ENCODE data around the gene WNT1.

The WNT1 gene

DNA sequence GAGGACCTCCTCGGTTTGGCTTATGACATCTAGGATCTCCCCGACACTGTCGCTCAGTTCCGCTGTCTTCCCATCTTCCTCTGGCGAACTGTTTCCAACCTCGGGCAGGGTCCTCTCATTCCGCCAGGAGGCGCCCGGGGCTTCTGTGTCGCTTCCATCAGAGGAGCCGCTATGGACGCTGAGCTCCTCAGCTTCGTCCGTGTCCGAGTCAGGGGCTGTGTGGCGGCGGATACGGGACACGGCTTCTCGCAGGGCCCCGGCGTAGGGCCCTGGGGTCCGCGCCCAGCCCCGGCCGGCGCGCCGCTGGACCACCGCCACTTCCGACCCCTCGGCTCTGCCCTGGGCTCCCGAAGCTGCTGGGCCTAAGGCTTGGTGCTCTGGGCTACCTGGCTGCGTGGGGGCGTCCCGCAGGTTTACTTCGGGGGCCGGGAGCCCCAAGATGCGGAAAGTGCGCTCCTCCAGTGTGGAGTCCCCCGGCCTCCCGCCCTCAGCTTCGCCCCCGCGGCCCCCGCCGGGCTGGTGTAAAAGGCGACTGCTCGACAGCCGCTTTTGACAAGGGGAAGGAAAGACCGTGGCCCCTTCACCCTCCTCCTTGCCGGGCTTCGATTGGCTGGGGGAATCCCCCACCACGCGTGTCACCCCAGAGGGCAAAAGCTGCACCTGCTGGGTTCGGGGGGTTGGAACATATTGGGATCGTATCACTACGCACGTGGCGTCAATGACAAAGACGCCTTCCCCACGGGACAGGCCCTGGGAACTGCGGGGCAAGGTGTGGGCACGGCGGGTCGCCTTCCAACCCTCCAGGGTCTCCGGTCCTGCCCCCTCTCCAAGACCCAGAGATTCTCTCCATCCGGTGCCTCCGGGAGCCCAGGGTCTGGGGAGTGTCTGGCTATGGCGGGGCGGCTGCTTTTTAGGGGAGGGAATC, 18.9 kb downstream of the WNT1 start:
- Histone ChIP-seq H3K27me3 (replicated peaks) (peaks cover 6% of the 10 kb centered on the region), H3K4me3 (ENCODE audit: low read depth, low read length) (peak overlapping the region; percentile 32), H3K27ac (no peak overlapping the region), H3K36me3 (replicated peaks) (peaks cover 11% of the 10 kb centered on the region)
- peak; percentile 71 for DNase-seq
- in situ Hi-C loops (cut with HindIII; ENCODE audit: low pct_ligation_motif_present, low sequenced_read_pairs): no loop called here
- TF ChIP-seq, protein P1, sequence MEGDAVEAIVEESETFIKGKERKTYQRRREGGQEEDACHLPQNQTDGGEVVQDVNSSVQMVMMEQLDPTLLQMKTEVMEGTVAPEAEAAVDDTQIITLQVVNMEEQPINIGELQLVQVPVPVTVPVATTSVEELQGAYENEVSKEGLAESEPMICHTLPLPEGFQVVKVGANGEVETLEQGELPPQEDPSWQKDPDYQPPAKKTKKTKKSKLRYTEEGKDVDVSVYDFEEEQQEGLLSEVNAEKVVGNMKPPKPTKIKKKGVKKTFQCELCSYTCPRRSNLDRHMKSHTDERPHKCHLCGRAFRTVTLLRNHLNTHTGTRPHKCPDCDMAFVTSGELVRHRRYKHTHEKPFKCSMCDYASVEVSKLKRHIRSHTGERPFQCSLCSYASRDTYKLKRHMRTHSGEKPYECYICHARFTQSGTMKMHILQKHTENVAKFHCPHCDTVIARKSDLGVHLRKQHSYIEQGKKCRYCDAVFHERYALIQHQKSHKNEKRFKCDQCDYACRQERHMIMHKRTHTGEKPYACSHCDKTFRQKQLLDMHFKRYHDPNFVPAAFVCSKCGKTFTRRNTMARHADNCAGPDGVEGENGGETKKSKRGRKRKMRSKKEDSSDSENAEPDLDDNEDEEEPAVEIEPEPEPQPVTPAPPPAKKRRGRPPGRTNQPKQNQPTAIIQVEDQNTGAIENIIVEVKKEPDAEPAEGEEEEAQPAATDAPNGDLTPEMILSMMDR (IDR thresholded peaks at IDR 0.05; ENCODE audit: low read depth, low read length, missing control alignments): peak; percentile 94

DNA sequence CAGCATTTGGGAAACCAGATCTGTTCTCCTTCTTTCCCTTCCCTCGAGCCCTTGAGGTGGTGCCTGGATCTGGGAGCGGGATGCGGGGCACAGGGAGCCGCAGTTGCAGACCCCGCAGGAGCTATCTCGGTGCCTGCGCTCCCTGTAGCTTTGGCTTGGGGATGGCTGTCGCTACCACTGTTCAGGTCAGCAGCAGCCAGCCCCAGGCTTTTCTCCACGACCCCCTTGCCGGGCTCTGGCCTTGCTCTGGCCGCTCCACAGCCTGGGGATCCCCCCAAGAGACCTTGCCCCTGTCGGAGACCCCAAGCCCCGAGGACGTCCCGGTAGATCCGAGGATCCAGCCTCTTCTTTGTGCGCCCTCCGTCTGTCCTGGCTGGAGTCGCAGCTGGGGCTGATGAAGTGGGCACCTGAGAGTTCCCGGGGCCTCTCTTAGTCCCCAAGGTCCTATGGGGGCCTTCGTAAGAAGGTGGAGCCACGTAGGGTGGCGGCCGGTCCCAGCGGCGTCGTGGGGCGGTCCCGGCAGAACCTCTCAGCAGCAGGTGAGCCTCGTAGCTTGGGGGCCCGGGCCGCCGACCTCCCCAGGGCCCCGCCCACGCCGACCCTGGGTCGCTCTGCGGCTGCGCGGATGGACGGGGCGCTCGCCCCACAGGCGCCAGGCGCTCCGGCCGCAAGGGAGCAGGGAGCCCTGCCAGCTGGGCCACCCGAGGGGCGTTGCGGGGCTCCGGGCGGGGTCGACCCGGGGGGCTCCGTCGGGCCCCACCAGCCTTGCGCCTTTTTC, 19.8 kb downstream of the WNT1 start:
- TF ChIP-seq, protein P1 (IDR thresholded peaks at IDR 0.05; ENCODE audit: low read depth, low read length, missing control alignments): no peak
- H3K4me3 ChIP-seq (ENCODE audit: low read depth, low read length): peak overlapping the region; percentile 36
- in situ Hi-C loops (cut with HindIII; ENCODE audit: low pct_ligation_motif_present, low sequenced_read_pairs): no loop called here
- DNase-seq: no peak
- H3K27ac ChIP-seq: no peak overlapping the region
- H3K36me3 ChIP-seq (replicated peaks): peaks cover 18% of the 10 kb centered on the region
- peaks cover 6% of the 10 kb centered on the region for H3K27me3 ChIP-seq (replicated peaks)

DNA sequence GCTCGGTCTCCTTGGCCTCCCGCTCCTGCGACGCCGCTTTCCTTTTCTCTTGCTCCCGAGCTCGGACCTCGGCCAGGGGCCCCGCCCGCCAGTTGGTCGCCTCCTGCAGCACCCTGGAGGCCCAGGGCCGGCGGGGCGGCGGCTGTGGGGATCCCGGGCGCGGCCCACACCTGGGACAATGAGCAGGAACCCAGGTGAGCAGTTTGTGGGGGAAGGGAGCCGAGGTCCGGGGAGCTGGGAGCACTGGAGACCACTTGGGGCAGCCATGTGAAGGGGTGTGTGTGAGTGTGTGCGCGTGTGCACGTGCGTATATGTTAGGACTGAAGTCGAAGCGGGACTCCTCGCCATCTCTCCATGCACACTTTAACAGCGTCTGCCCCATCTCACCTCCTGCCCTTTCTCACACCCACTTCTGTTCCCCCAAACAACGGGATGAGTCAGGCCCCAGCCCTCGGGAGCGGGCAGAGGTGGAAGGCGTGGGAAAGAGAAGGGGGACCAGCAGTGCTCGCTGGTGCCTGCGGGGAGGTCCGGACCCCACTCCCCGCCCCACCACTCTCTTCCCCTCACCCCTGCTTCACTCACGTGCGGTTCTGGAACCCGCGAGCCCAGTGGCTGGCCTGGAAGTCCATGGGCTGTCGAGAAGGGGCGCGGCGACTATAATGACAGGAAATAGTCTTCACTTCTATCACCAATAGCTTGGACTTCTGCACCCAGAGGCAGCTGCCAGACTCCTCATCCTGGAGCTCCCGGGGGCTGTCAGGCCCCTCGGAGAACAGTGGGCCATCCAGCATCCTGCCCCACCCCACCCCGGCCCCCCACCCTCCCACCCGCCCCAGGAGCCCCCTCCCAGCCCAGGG, 20.6 kb downstream of the WNT1 start:
- Histone ChIP-seq H3K4me3 (ENCODE audit: low read depth, low read length) (peak overlapping the region; percentile 36), H3K36me3 (replicated peaks) (peaks cover 26% of the 10 kb centered on the region), H3K27me3 (replicated peaks) (peaks cover 6% of the 10 kb centered on the region), H3K27ac (no peak overlapping the region)
- no peak for DNase-seq
- in situ Hi-C loops (cut with HindIII; ENCODE audit: low pct_ligation_motif_present, low sequenced_read_pairs): no loop called here
- TF ChIP-seq, protein P1 (IDR thresholded peaks at IDR 0.05; ENCODE audit: low read depth, low read length, missing control alignments): no peak

DNA sequence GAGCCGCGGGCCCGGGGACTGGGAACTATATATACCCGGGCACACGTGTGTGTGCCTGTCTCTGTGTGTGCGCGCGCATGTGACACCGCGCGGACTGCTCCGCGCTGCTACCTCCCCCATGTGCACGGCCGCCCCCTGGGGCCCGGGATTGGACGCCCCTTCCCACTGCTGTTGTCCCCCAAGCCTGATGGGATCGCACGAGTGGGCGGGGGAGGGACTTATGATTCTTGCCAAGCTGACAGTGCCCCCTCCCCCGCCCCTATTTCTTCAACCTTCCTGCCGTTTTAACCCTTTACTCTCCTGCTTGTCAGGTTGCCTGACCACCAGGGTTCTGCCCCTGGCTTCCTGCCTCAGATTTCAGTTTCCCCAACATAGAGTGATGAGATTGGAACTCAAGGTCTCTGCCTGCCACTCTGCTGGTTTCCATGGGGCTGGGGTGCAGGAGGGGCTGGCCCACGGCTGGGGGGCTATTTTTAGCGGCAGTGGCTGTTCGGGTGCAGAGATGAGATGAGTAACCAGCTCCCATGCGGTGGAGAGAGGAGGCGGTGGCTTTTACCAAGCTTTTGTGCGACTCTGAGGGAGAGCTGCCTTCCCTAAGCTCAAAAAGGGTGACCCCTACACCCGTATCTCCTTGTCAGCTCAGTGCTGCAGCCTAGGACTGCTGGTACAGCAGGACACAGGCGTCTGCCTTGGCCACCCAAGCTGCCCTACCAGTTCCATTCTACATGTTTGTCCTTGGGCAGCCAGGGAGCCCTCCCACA, 21.4 kb downstream of the WNT1 start, which contains the start of gene DDN:
TSS of gene DDN (minus strand) at position 5 of the 761 bp plus-strand sequence. CDS start 88 bp downstream, outside the sequence.
- TF ChIP-seq, protein P1 (IDR thresholded peaks at IDR 0.05; ENCODE audit: low read depth, low read length, missing control alignments): peak; percentile 6
- Histone ChIP-seq H3K36me3 (replicated peaks) (peaks cover 34% of the 10 kb centered on the region), H3K4me3 (ENCODE audit: low read depth, low read length) (peak within 1 kb of the TSS; percentile 39), H3K27ac (no peak within 1 kb of the TSS), H3K27me3 (replicated peaks) (peaks cover 6% of the 10 kb centered on the region)
- peak; percentile 54 for DNase-seq
- in situ Hi-C loops (cut with HindIII; ENCODE audit: low pct_ligation_motif_present, low sequenced_read_pairs): no loop called here

DNA sequence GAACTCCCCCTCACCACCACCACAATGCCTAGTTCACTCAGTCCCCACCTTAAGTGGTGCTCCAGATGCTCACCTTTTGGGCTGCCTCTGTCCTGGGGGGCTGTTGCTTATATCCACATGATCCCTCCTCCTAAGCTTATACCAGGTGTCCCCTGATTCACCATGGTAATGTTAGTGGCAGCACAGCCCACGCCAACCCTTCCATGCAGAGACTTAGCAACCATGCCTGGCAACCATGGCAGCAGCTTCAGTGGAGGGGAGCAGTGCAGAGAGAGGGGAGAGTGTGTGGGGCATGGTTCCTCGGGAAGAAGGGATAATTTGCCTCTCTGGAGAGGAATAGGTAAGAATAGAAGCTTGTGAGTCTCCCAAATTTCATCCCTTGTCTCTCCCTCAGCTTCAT, 22.2 kb downstream of the WNT1 start:
- DNase-seq: no peak
- TF ChIP-seq, protein P1 (IDR thresholded peaks at IDR 0.05; ENCODE audit: low read depth, low read length, missing control alignments): no peak
- Histone ChIP-seq H3K4me3 (ENCODE audit: low read depth, low read length) (no peak overlapping the region), H3K27me3 (replicated peaks) (peaks cover 6% of the 10 kb centered on the region), H3K27ac (no peak overlapping the region), H3K36me3 (replicated peaks) (peaks cover 42% of the 10 kb centered on the region)
- in situ Hi-C loops (cut with HindIII; ENCODE audit: low pct_ligation_motif_present, low sequenced_read_pairs): no loop called here
